ENCODE results near the gene KRT77. TPM values are rescaled to one million over a fixed set of nuclear protein-coding genes. Genes with fewer than 3 reads are reported as not detected.

The KRT77 gene
- total RNA-seq, 1 experiment from 2014 or later = not detected

GRCh38 chr12:52713960-52714886, 10.9 kb upstream of the KRT77 start (continued):
- TF ChIP-seq IRF1 (CRISPR knock-in tag; IDR thresholded peaks at IDR 0.05) (0 out of 2 replicates have a peak, but pooled peaks have one; percentile 23), TCF7 (CRISPR knock-in tag; IDR thresholded peaks at IDR 0.05; ENCODE audit: low read depth) (no peak), GRHL2 (CRISPR knock-in tag; IDR thresholded peaks at IDR 0.05; ENCODE audit: insufficient replicate concordance, severe bottlenecking) (no peak), JAZF1 (CRISPR knock-in tag; IDR thresholded peaks at IDR 0.05) (no peak), MXD4 (CRISPR knock-in tag; IDR thresholded peaks at IDR 0.05; ENCODE audit: borderline replicate concordance) (no peak), ZNF232 (CRISPR knock-in tag; IDR thresholded peaks at IDR 0.05) (0 out of 2 replicates have a peak, but pooled peaks have one; percentile 64), KAT7 (CRISPR knock-in tag; IDR thresholded peaks at IDR 0.05; ENCODE audit: borderline replicate concordance) (no peak), ZNF219 (CRISPR knock-in tag; IDR thresholded peaks at IDR 0.05; ENCODE audit: borderline replicate concordance) (no peak), MYBL2 (CRISPR knock-in tag; IDR thresholded peaks at IDR 0.05) (no peak), PRRX2 (CRISPR knock-in tag; IDR thresholded peaks at IDR 0.05) (no peak), CREB1 (CRISPR knock-in tag; IDR thresholded peaks at IDR 0.05) (0 out of 2 replicates have a peak, but pooled peaks have one; percentile 31), FOXP4 (CRISPR knock-in tag; IDR thresholded peaks at IDR 0.05) (0 out of 2 replicates have a peak, but pooled peaks have one; percentile 47), GTF2I (CRISPR knock-in tag; conservative IDR thresholded peaks at IDR 0.05) (peak; percentile 74), ZNF281 (CRISPR knock-in tag; IDR thresholded peaks at IDR 0.05) (peak; percentile 69; the same call in 1 of the 2 replicates), ZNF138 (CRISPR knock-in tag; conservative IDR thresholded peaks at IDR 0.05) (no peak), ATF6 (CRISPR knock-in tag; IDR thresholded peaks at IDR 0.05) (no peak), JUN (CRISPR knock-in tag; IDR thresholded peaks at IDR 0.05) (no peak), MAX (CRISPR knock-in tag; IDR thresholded peaks at IDR 0.05) (peak; percentile 96), SOX15 (CRISPR knock-in tag; IDR thresholded peaks at IDR 0.05) (no peak), SMAD4 (CRISPR knock-in tag; IDR thresholded peaks at IDR 0.05) (no peak), ZNF423 (CRISPR knock-in tag; IDR thresholded peaks at IDR 0.05) (no peak)
- TF ChIP-seq, protein P1, sequence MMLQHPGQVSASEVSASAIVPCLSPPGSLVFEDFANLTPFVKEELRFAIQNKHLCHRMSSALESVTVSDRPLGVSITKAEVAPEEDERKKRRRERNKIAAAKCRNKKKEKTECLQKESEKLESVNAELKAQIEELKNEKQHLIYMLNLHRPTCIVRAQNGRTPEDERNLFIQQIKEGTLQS (CRISPR knock-in tag; conservative IDR thresholded peaks at IDR 0.05) = no peak
- TF ChIP-seq, protein P2, sequence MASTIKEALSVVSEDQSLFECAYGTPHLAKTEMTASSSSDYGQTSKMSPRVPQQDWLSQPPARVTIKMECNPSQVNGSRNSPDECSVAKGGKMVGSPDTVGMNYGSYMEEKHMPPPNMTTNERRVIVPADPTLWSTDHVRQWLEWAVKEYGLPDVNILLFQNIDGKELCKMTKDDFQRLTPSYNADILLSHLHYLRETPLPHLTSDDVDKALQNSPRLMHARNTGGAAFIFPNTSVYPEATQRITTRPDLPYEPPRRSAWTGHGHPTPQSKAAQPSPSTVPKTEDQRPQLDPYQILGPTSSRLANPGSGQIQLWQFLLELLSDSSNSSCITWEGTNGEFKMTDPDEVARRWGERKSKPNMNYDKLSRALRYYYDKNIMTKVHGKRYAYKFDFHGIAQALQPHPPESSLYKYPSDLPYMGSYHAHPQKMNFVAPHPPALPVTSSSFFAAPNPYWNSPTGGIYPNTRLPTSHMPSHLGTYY (CRISPR knock-in tag; IDR thresholded peaks at IDR 0.05) = no peak
- TF ChIP-seq, protein P3, sequence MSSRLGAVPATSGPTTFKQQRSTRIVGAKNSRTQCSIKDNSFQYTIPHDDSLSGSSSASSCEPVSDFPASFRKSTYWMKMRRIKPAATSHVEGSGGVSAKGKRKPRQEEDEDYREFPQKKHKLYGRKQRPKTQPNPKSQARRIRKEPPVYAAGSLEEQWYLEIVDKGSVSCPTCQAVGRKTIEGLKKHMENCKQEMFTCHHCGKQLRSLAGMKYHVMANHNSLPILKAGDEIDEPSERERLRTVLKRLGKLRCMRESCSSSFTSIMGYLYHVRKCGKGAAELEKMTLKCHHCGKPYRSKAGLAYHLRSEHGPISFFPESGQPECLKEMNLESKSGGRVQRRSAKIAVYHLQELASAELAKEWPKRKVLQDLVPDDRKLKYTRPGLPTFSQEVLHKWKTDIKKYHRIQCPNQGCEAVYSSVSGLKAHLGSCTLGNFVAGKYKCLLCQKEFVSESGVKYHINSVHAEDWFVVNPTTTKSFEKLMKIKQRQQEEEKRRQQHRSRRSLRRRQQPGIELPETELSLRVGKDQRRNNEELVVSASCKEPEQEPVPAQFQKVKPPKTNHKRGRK (CRISPR knock-in tag; IDR thresholded peaks at IDR 0.05; ENCODE audit: borderline replicate concordance) = no peak
- TF ChIP-seq, protein P4, sequence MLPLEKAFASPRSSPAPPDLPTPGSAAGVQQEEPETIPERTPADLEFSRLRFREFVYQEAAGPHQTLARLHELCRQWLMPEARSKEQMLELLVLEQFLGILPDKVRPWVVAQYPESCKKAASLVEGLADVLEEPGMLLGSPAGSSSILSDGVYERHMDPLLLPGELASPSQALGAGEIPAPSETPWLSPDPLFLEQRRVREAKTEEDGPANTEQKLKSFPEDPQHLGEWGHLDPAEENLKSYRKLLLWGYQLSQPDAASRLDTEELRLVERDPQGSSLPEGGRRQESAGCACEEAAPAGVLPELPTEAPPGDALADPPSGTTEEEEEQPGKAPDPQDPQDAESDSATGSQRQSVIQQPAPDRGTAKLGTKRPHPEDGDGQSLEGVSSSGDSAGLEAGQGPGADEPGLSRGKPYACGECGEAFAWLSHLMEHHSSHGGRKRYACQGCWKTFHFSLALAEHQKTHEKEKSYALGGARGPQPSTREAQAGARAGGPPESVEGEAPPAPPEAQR (CRISPR knock-in tag; IDR thresholded peaks at IDR 0.05) = no peak

Measured in WTC11 (cell line).